CD14-positive monocyte (primary cell): ENCODE results near the gene CHAT. TPM values are rescaled to one million over a fixed set of nuclear protein-coding genes. Genes with fewer than 3 reads are reported as not detected.

Experiments
- DNase-seq, 3 donors: peaks; one replicate each; pipeline ENCODE4 v3.0.0-alpha.2; 2011 to 2022
- H2AFZ ChIP-seq: 2 replicates; pipeline ENCODE4 v1.6.0; 2012; ENCODE audit warnings: mild to moderate bottlenecking, low read depth, low read length, inconsistent platforms; ENCODE audit not compliant: insufficient read depth, poor library complexity, severe bottlenecking
- H3K27ac ChIP-seq, 2 donors: 1 replicate in 1 of 2; 2 replicates in 1 of 2; pipeline ENCODE4 v1.5.1; 2012 to 2013; ENCODE audit warnings: low read length in 2 of 2, control low read depth in 1 of 2, inconsistent platforms in 1 of 2, low read depth in 1 of 2, mild to moderate bottlenecking in 1 of 2
- H3K27me3 ChIP-seq, 2 donors: one replicate each; pipeline versions ENCODE4 v1.6.0 to v1.6.1; 2011 to 2013; ENCODE audit warnings: low read length in 2 of 2; ENCODE audit not compliant: control insufficient read depth in 2 of 2, insufficient read depth in 2 of 2
- H3K36me3 ChIP-seq, 2 donors: replicated peaks in 1 of 2; 1 replicate in 1 of 2; 2 replicates in 1 of 2; pipeline versions ENCODE4 v1.5.1 to v1.6.1; 2012 to 2013; ENCODE audit warnings: low read length in 2 of 2, control low read depth in 1 of 2, inconsistent platforms in 1 of 2, mild to moderate bottlenecking in 1 of 2; ENCODE audit not compliant: insufficient read depth in 2 of 2, control insufficient read depth in 1 of 2
- H3K4me1 ChIP-seq, 2 donors: 1 replicate in 1 of 2; 2 replicates in 1 of 2; pipeline versions ENCODE4 v1.5.1 to v1.6.1; 2012 to 2013; ENCODE audit warnings: low read length in 2 of 2, control low read depth in 1 of 2, inconsistent platforms in 1 of 2, mild to moderate bottlenecking in 1 of 2, moderate library complexity in 1 of 2; ENCODE audit not compliant: insufficient read depth in 2 of 2, control insufficient read depth in 1 of 2
- H3K4me2 ChIP-seq: replicated peaks from 2 replicates; pipeline ENCODE3; 2012; ENCODE audit warnings: low read length, moderate library complexity, mild to moderate bottlenecking; ENCODE audit not compliant: poor library complexity, severe bottlenecking; ENCODE audit errors: extremely low read depth
- H3K4me3 ChIP-seq, 3 experiments: fragments of 200-600 bp in 1 of 3; sonication (generic) in 1 of 3; replicated peaks in 1 of 3; 1 replicate in 2 of 3; 2 replicates in 1 of 3; pipeline ENCODE4 v1.5.1; 2011 to 2013; ENCODE audit warnings: low read length in 3 of 3, mild to moderate bottlenecking in 3 of 3, control low read depth in 2 of 3, low read depth in 2 of 3, inconsistent platforms in 1 of 3, moderate library complexity in 1 of 3
- H3K79me2 ChIP-seq: 2 replicates; pipeline ENCODE4 v1.6.0; 2012; ENCODE audit warnings: mild to moderate bottlenecking, control low read depth, inconsistent platforms, low read length, moderate library complexity; ENCODE audit not compliant: insufficient read depth
- H3K9ac ChIP-seq: 2 replicates; pipeline ENCODE4 v1.6.0; 2017; ENCODE audit warnings: low read length, mild to moderate bottlenecking; ENCODE audit not compliant: insufficient read depth, poor library complexity, severe bottlenecking
- H3K9me3 ChIP-seq, 2 donors: replicated peaks in 1 of 2; 1 replicate in 1 of 2; 2 replicates in 1 of 2; pipeline versions ENCODE4 v1.5.1 to v1.6.1; 2012 to 2013; ENCODE audit warnings: low read length in 2 of 2, control low read depth in 1 of 2; ENCODE audit not compliant: control insufficient read depth in 1 of 2, insufficient read depth in 1 of 2
- H4K20me1 ChIP-seq: 2 replicates; pipeline ENCODE4 v1.6.0; 2012; ENCODE audit warnings: mild to moderate bottlenecking, low read length, control low read depth, moderate library complexity; ENCODE audit not compliant: insufficient read depth
- H3K27ac Mint-ChIP-seq, 7 donors: one replicate each; pipeline ENCODE4 v1.8.0; 2020; ENCODE audit warnings: mild to moderate bottlenecking in 7 of 7, mixed read lengths in 7 of 7, moderate library complexity in 6 of 7, inconsistent platforms in 2 of 7
- H3K27me3 Mint-ChIP-seq, 3 donors: one replicate each; pipeline ENCODE4 v1.8.0; 2021 to 2022; ENCODE audit warnings: low read depth in 3 of 3, mild to moderate bottlenecking in 3 of 3, mixed read lengths in 3 of 3, moderate library complexity in 3 of 3, inconsistent platforms in 1 of 3
- H3K36me3 Mint-ChIP-seq, 2 donors: one replicate each; pipeline ENCODE4 v1.8.0; 2020; ENCODE audit warnings: mixed read lengths in 2 of 2, inconsistent platforms in 1 of 2, mild to moderate bottlenecking in 1 of 2
- H3K4me1 Mint-ChIP-seq: one replicate; pipeline ENCODE4 v1.8.0; 2020; ENCODE audit warnings: mild to moderate bottlenecking, mixed read lengths
- H3K4me3 Mint-ChIP-seq, 2 donors: one replicate each; pipeline ENCODE4 v1.8.0; 2020; ENCODE audit warnings: mild to moderate bottlenecking in 2 of 2, mixed read lengths in 2 of 2, moderate library complexity in 1 of 2
- H3K9me3 Mint-ChIP-seq, 7 donors: one replicate each; pipeline ENCODE4 v1.8.0; 2020 to 2022; ENCODE audit warnings: mixed read lengths in 7 of 7, mild to moderate bottlenecking in 6 of 7, moderate library complexity in 6 of 7, inconsistent platforms in 2 of 7
- CTCF ChIP-seq: fragments of 200-600 bp; IDR thresholded peaks from one replicate; pipeline ENCODE4 v1.8.0; 2022; ENCODE audit warnings: antibody characterized with exemption, mild to moderate bottlenecking
- WGBS: methylation state at CpG from one replicate; pipeline ENCODE4 v1.1.5; 2013; ENCODE audit warnings: missing lambda C conversion rate; ENCODE audit not compliant: insufficient coverage; 5-methylcytosine and 5-hydroxymethylcytosine counted together
- intact Hi-C, 2 donors: fragments of 100-400 bp; cut with micrococcal nuclease; formaldehyde crosslinking; loops; one replicate each; pipeline versions ENCODE4 v1.15.0 to v1.15.1; 2023
- polyA plus RNA-seq, 3 donors: library from polyadenylated mRNA; depleted of rRNA in 1 of 3; unstranded in 2 of 3; stranded (reverse) in 1 of 3; fragments of 300-500 nt in 2 of 3; fragments of >200 nt in 1 of 3; fragmentation: Illumina TruSeq in 2 of 3; gene quantifications; 1 replicate in 2 of 3; 2 replicates in 1 of 3; pipeline ENCODE4 v1.2.3, GENCODE V29; 2012 to 2021

The CHAT gene
- polyA plus RNA-seq, 3 donors, result not detected

- no peaks in the 10 kb centered on the region for H3K79me2 ChIP-seq
- DNase-seq, result no peak
- H3K9me3 ChIP-seq, result peaks cover 3 to 8% of the 10 kb centered on the region in 2 donors
- H3K4me3 ChIP-seq, result no peak overlapping the region
- H3K27me3 ChIP-seq, result no peaks in the 10 kb centered on the region
- Mint-ChIP-seq H3K36me3 (no peaks in the 10 kb centered on the region), H3K27me3 (peaks cover 20 to 24% (median 21%) of the 10 kb centered on the region in 3 donors), H3K27ac (peak overlapping the region in 1 of 7 donors; percentile 58), H3K4me3 (no peak overlapping the region), H3K9me3 (peaks cover 4 to 14% (median 9%) of the 10 kb centered on the region in 7 donors), H3K4me1 (peaks cover 8% of the 10 kb centered on the region)
- intact Hi-C loops, result no loop called here
- no peak overlapping the region for H3K27ac ChIP-seq
- no peak for TF ChIP-seq CTCF
- H2AFZ ChIP-seq, result no peak overlapping the region
- H4K20me1 ChIP-seq, result no peaks in the 10 kb centered on the region
- no peaks in the 10 kb centered on the region for H3K36me3 ChIP-seq
- H3K4me1 ChIP-seq, result no peaks in the 10 kb centered on the region
- WGBS, result 79% methylated on average over 10 of the region's 11 CpGs
- H3K9ac ChIP-seq, result no peak overlapping the region
- H3K4me2 ChIP-seq, result no peak overlapping the region
Observed at GRCh38 chr10:49653273-49653929, 39.6 kb downstream of the CHAT start.

GRCh38 chr10:49654036-49654693 lies 40.3 kb downstream of the CHAT start:
- no peaks in the 10 kb centered on the region for H3K79me2 ChIP-seq
- intact Hi-C loops, result no loop called here
- H4K20me1 ChIP-seq, result no peaks in the 10 kb centered on the region
- no peak overlapping the region for H3K27ac Mint-ChIP-seq
- H3K27me3 Mint-ChIP-seq, result peaks cover 17 to 21% (median 18%) of the 10 kb centered on the region in 3 donors
- no peak for DNase-seq
- peaks cover 5 to 15% of the 10 kb centered on the region in 2 donors for H3K9me3 ChIP-seq
- no peaks in the 10 kb centered on the region for H3K4me1 ChIP-seq
- H3K27ac ChIP-seq, result no peak overlapping the region
- no peak overlapping the region for H3K4me3 ChIP-seq
- H3K9ac ChIP-seq, result no peak overlapping the region
- no peak overlapping the region for H3K4me2 ChIP-seq
- peaks cover 6 to 21% (median 15%) of the 10 kb centered on the region in 7 donors for H3K9me3 Mint-ChIP-seq
- H2AFZ ChIP-seq, result no peak overlapping the region
- no peak for TF ChIP-seq CTCF
- WGBS, result no CpG with 5 or more reads among the region's 5 CpGs
- no peaks in the 10 kb centered on the region for H3K36me3 ChIP-seq
- H3K4me1 Mint-ChIP-seq, result peaks cover 6% of the 10 kb centered on the region
- no peak overlapping the region for H3K4me3 Mint-ChIP-seq
- no peaks in the 10 kb centered on the region for H3K36me3 Mint-ChIP-seq
- no peaks in the 10 kb centered on the region for H3K27me3 ChIP-seq
